BJ (cell line): ENCODE results near the gene COL9A3. TPM values are rescaled to one million over a fixed set of nuclear protein-coding genes. Genes with fewer than 3 reads are reported as not detected.

Experiments used
- CTCF ChIA-PET: fragments of 350-600 bp; formaldehyde crosslinking; extraction: SDS; loops from one replicate; lab custom pipeline; 2021; ENCODE audit warnings: antibody characterized with exemption, inconsistent platforms; lab: Yijun Ruan, JAX
- POLR2A ChIA-PET: fragments of 300-600 bp; sonication (Branson Sonifier 250); formaldehyde crosslinking; extraction: SDS; loops from one replicate; lab custom pipeline; 2021; ENCODE audit warnings: antibody characterized with exemption; lab: Charles Lee
- DNase-seq: peaks from one replicate; pipeline ENCODE4 v3.0.0-alpha.2; 2011; ENCODE audit warnings: low read depth
- H3K27me3 ChIP-seq: 2 replicates; pipeline ENCODE4 v1.6.0; 2011; ENCODE audit warnings: low read length; ENCODE audit not compliant: control insufficient read depth, insufficient read depth
- H3K36me3 ChIP-seq: 2 replicates; pipeline ENCODE4 v1.5.1; 2011; ENCODE audit warnings: low read length; ENCODE audit not compliant: control insufficient read depth, insufficient read depth
- H3K4me3 ChIP-seq: 2 replicates; pipeline ENCODE4 v1.5.1; 2011; ENCODE audit warnings: low read depth, mild to moderate bottlenecking, control low read depth, low read length
- polyA plus RNA-seq: library from polyadenylated mRNA; depleted of rRNA; stranded (reverse); fragments of >200 nt; gene quantifications from 2 replicates; pipeline ENCODE4 v1.2.3, GENCODE V29; 2011
- TF ChIP-seq, protein P1 (sequence below): IDR thresholded peaks from 2 replicates; pipeline ENCODE4 v1.5.1; 2011; ENCODE audit warnings: low read depth, mild to moderate bottlenecking, control low read depth, inconsistent platforms, low read length, moderate library complexity; ENCODE audit not compliant: insufficient read depth

Gene COL9A3
- polyA plus RNA-seq, 1 experiment = 0.21 TPM

DNA sequence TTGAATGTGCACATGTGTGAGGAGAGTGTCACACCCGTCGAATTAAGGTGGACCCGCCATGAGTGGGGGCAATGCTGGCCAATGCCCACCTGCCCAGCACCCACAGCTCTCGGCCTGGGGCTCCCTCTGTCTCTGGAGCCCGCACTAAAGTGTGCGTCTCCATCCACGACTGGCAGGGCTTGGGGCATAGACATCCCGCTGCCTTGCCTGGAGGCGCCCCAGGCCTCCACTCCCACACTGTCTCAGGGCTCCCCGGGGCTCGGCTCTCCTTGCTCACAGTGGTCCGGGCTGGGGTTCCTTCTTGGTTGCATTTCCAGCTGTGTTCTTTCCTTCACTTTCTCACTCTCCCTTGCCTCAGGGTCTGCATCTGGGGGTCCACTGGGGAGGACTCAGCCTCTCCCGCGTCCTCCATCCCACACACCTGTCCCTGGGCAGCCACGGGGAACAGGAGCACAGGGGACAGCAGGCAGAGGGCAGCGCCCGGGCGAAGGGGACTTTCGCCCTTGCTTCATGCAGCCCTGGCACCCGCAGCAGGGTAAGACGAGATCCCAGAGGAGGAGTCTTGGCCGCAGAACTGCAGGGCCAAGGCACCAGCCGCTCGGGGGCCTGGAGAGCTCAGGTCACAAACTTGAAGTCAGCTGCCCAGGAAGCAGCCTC is 40.7 kb upstream of the COL9A3 start:
- Histone ChIP-seq H3K27me3 (peaks cover 4% of the 10 kb centered on the region), H3K4me3 (no peak overlapping the region), H3K36me3 (no peaks in the 10 kb centered on the region)
- TF ChIP-seq, protein P1, sequence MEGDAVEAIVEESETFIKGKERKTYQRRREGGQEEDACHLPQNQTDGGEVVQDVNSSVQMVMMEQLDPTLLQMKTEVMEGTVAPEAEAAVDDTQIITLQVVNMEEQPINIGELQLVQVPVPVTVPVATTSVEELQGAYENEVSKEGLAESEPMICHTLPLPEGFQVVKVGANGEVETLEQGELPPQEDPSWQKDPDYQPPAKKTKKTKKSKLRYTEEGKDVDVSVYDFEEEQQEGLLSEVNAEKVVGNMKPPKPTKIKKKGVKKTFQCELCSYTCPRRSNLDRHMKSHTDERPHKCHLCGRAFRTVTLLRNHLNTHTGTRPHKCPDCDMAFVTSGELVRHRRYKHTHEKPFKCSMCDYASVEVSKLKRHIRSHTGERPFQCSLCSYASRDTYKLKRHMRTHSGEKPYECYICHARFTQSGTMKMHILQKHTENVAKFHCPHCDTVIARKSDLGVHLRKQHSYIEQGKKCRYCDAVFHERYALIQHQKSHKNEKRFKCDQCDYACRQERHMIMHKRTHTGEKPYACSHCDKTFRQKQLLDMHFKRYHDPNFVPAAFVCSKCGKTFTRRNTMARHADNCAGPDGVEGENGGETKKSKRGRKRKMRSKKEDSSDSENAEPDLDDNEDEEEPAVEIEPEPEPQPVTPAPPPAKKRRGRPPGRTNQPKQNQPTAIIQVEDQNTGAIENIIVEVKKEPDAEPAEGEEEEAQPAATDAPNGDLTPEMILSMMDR = no peak
- CTCF ChIA-PET = interaction anchor here (2.6 kb wide), 1 partner anchor 15 kb away, joined by 7 read pairs; no protein-coding TSS in a partner anchor
- POLR2A ChIA-PET = no interaction called here
- DNase-seq = no peak

DNA sequence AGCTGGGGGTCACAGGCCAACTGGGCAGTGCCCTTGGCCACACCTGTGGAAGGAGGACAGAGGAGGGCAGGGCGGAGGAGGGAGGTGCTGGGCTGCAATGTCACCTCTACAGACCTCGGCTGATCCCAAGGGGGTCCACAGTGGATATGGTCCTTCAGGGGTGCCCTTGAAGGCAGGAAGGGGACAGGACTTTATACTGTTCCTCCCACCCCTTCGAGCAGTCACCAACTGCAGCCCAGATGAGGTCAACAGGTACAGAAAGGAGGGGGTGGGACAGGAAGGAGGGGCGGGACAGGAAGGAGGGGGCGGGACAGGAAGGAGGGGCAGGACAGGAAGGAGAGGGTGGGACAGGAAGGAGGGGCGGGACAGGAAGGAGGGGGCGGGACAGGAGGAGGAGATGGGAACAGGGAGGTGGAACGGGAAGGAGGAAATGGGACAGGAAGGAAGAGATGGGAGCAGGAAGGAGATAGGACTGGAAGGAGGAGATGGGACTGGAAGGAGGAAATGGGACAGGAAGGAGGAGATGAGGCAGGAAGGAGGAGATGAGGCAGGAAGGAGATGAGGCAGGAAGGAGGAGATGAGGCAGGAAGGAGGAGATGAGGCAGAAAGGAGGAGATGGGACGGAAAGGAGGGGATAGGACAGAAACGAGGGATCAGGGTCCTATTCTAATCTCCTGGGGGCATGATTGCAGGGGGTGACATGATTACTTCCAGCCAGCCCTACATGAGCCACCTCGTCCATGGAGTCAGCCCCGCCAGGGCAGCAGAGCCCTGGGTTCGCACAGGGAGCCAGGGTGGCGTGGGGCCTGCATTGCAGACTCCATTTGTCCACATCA is 39.9 kb upstream of the COL9A3 start:
- POLR2A ChIA-PET = no interaction called here
- no peak for DNase-seq
- TF ChIP-seq, protein P1 = no peak
- CTCF ChIA-PET = interaction anchor here (2.6 kb wide), 1 partner anchor 14 kb away, joined by 7 read pairs; no protein-coding TSS in a partner anchor
- Histone ChIP-seq H3K27me3 (peaks cover 4% of the 10 kb centered on the region), H3K4me3 (no peak overlapping the region), H3K36me3 (no peaks in the 10 kb centered on the region)

DNA sequence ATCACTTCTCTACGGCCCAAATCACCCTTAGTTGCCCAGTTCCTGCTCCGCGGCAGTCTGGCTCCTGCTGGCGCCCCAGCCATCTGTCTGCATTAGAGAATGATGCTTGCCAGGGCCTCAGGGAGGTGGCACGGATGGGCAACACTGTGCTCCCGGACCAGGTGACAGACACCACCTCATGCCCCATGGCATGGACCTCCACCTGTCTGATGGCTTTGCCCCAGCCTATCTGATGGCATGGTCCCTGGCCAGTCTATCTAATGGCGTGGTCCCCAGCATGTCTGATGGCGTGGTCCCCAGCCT is 39.4 kb upstream of the COL9A3 start:
- no peak for DNase-seq
- Histone ChIP-seq H3K36me3 (no peaks in the 10 kb centered on the region), H3K4me3 (no peak overlapping the region), H3K27me3 (peaks cover 4% of the 10 kb centered on the region)
- TF ChIP-seq, protein P1 = no peak
- ChIA-PET CTCF (no interaction called here), POLR2A (no interaction called here)

DNA sequence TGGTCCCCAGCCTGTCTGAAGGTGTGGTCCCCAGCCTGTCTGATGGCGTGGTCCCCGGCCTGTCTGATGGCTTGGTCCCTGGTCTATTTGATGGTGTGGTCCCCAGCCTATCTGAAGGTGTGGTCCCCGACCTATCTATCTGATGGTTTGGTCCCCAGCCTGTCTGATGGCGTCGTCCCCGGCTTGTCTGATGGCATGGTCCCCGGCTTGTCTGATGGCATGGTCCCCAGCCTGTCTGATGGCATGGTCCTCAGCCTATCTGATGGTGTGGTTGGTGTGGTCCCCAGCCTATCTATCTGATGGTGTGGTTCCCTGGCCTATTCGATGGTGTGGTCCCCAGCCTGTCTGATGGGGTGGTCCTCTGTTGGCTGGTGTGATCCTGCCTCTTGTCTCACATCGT is 38.8 kb upstream of the COL9A3 start:
- ChIA-PET POLR2A (no interaction called here), CTCF (no interaction called here)
- no peaks in the 10 kb centered on the region for H3K36me3 ChIP-seq
- H3K4me3 ChIP-seq = no peak overlapping the region
- peaks cover 4% of the 10 kb centered on the region for H3K27me3 ChIP-seq
- DNase-seq = no peak
- TF ChIP-seq, protein P1 = no peak

DNA sequence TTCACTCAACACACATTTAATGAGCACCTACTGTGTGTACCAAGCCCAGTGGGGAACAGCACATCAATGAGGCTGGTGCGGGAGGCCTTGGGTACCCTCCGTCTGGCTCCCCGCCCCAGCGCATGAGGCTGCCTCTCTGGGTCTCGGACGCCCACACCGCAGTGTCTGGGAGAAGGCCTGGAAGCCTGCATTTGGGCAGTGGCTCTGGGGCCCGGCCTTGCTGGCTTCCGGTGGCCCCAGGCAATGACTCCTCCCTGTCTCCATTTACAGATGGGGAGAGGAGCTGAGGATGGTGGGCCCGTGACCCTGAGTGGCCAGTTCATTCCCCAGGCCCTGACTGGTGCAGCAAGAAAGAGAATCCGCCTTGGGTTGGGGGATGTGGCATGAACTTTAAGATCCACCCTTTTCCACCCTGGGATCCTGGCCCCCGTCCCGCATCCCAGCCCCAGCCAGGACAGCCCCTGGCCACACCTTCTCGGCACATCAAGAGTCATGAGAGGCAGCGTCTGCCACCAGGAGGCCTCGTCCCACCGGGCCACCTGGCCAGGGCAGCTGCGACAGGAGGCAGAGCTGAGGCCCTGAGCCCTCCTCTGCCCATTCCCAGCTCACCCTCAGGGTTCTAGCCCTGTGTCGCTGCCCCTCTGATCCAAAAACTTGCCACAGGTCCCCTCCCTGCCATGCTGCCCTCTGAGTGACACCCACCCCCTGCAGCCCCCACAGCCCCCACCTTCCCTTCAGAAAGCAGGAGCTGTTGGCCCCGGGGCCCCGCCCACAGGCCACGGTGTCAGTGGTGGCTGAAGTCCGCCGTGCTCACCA is 38.0 kb upstream of the COL9A3 start:
- ChIA-PET CTCF (no interaction called here), POLR2A (no interaction called here)
- TF ChIP-seq, protein P1 = no peak
- H3K27me3 ChIP-seq = peaks cover 2% of the 10 kb centered on the region; the same call in 1 of the 2 replicates
- no peaks in the 10 kb centered on the region for H3K36me3 ChIP-seq
- no peak overlapping the region for H3K4me3 ChIP-seq
- no peak for DNase-seq
